SU-DHL-6 (cell line): ENCODE data around the gene ZNF800.

ENCODE experiments used
- H2AFZ ChIP-seq: fragments of 200-600 bp; sonication (generic); 2 replicates; pipeline ENCODE4 v1.6.1; 2014; ENCODE audit warnings: low read depth, mild to moderate bottlenecking, moderate library complexity, mixed read lengths, antibody characterized with exemption, low read length; ENCODE audit not compliant: severe bottlenecking
- H3F3A ChIP-seq: fragments of 200-600 bp; shearing (Covaris generic); 2 replicates; pipeline ENCODE4 v1.6.0; 2016; ENCODE audit warnings: antibody characterized with exemption, mild to moderate bottlenecking; ENCODE audit not compliant: insufficient read depth
- H3K27ac ChIP-seq: fragments of 200-600 bp; sonication (generic); 2 replicates; pipeline ENCODE4 v1.5.1; 2016; ENCODE audit warnings: low read depth, mild to moderate bottlenecking, low read length, moderate library complexity, mixed read lengths
- H3K27me3 ChIP-seq: fragments of 200-600 bp; sonication (generic), shearing (Covaris generic); 2 replicates; pipeline ENCODE4 v1.6.0; 2014; ENCODE audit warnings: mild to moderate bottlenecking, low read length
- H3K36me3 ChIP-seq: fragments of 200-600 bp; sonication (generic); 2 replicates; pipeline ENCODE4 v1.6.1; 2014; ENCODE audit warnings: mild to moderate bottlenecking, low read length, mixed read lengths
- H3K4me2 ChIP-seq: fragments of 300-600, 200-600 bp; shearing (Covaris generic), sonication (generic); 2 replicates; pipeline ENCODE4 v1.6.0; 2014; ENCODE audit warnings: low read length, low read depth, mild to moderate bottlenecking; ENCODE audit not compliant: poor library complexity, severe bottlenecking
- H3K4me3 ChIP-seq: fragments of 200-600 bp; sonication (generic); 2 replicates; pipeline ENCODE4 v1.5.1; 2014; ENCODE audit warnings: antibody characterized with exemption, low read length, mild to moderate bottlenecking, mixed read lengths; ENCODE audit not compliant: insufficient read depth, poor library complexity, severe bottlenecking
- H3K79me2 ChIP-seq: fragments of 200-600 bp; sonication (generic); 2 replicates; pipeline ENCODE4 v1.6.1; 2014; ENCODE audit warnings: mild to moderate bottlenecking, low read length, moderate library complexity; ENCODE audit not compliant: insufficient read depth
- H3K9ac ChIP-seq: fragments of 200-600 bp; sonication (generic); 2 replicates; pipeline ENCODE4 v1.7.0; 2014; ENCODE audit warnings: mild to moderate bottlenecking, low read length
- H3K9me2 ChIP-seq: fragments of 200-600 bp; sonication (generic); replicated peaks from 2 replicates; pipeline ENCODE4 v1.6.1; 2014; ENCODE audit warnings: low read length; ENCODE audit not compliant: insufficient read depth
- H3K9me3 ChIP-seq: fragments of 200-600 bp; sonication (generic); 2 replicates; pipeline ENCODE4 v1.6.1; 2014; ENCODE audit warnings: low read length, mixed read lengths; ENCODE audit not compliant: insufficient read depth
- H4K20me1 ChIP-seq: fragments of 200-600 bp; sonication (generic); 2 replicates; pipeline ENCODE4 v1.6.1; 2014; ENCODE audit warnings: low read depth, mild to moderate bottlenecking, antibody characterized with exemption, low read length, moderate library complexity, mixed read lengths
- EZH2phosphoT487 ChIP-seq: fragments of 200-600 bp; sonication (generic), shearing (Covaris generic); conservative IDR thresholded peaks from 2 replicates; pipeline ENCODE4 v1.6.1; 2018; ENCODE audit warnings: mild to moderate bottlenecking, antibody characterized with exemption, low read length, moderate library complexity, mixed read lengths
- TF ChIP-seq, protein P1 (sequence below): fragments of 200-600 bp; sonication (generic); IDR thresholded peaks from one replicate; pipeline ENCODE4 v1.5.1; 2017; ENCODE audit warnings: antibody characterized with exemption, mild to moderate bottlenecking, low read length, moderate library complexity; ENCODE audit not compliant: insufficient read depth, poor library complexity, severe bottlenecking

Gene ZNF800

GRCh38 chr7:127387974-127388373 is 4.5 kb downstream of the ZNF800 start:
- H3K9ac ChIP-seq = no peak overlapping the region
- no peak overlapping the region for H2AFZ ChIP-seq
- H3K79me2 ChIP-seq = peaks cover 93% of the 10 kb centered on the region
- peaks cover 21% of the 10 kb centered on the region for H4K20me1 ChIP-seq
- no peak overlapping the region for H3K4me3 ChIP-seq
- TF ChIP-seq, protein P1, sequence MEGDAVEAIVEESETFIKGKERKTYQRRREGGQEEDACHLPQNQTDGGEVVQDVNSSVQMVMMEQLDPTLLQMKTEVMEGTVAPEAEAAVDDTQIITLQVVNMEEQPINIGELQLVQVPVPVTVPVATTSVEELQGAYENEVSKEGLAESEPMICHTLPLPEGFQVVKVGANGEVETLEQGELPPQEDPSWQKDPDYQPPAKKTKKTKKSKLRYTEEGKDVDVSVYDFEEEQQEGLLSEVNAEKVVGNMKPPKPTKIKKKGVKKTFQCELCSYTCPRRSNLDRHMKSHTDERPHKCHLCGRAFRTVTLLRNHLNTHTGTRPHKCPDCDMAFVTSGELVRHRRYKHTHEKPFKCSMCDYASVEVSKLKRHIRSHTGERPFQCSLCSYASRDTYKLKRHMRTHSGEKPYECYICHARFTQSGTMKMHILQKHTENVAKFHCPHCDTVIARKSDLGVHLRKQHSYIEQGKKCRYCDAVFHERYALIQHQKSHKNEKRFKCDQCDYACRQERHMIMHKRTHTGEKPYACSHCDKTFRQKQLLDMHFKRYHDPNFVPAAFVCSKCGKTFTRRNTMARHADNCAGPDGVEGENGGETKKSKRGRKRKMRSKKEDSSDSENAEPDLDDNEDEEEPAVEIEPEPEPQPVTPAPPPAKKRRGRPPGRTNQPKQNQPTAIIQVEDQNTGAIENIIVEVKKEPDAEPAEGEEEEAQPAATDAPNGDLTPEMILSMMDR = no peak
- no peak for TF ChIP-seq EZH2phosphoT487
- peaks cover 56% of the 10 kb centered on the region for H3K36me3 ChIP-seq
- no peaks in the 10 kb centered on the region for H3K27me3 ChIP-seq
- H3F3A ChIP-seq = peaks cover 2% of the 10 kb centered on the region; the same call in 1 of the 2 replicates
- no peaks in the 10 kb centered on the region for H3K9me3 ChIP-seq
- H3K4me2 ChIP-seq = peak overlapping the region; percentile 73
- H3K9me2 ChIP-seq = no peaks in the 10 kb centered on the region
- no peak overlapping the region for H3K27ac ChIP-seq

- TF ChIP-seq, protein P1 = no peak
- no peak for TF ChIP-seq EZH2phosphoT487
- no peaks in the 10 kb centered on the region for H3K9me3 ChIP-seq
- H3K27ac ChIP-seq = no peak overlapping the region
- H3K9me2 ChIP-seq = no peaks in the 10 kb centered on the region
- H4K20me1 ChIP-seq = peaks cover 50% of the 10 kb centered on the region
- H3K9ac ChIP-seq = no peak overlapping the region
- no peak overlapping the region for H3K4me2 ChIP-seq
- peaks cover 11% of the 10 kb centered on the region; the same call in 1 of the 2 replicates for H3F3A ChIP-seq
- H3K4me3 ChIP-seq = no peak overlapping the region
- H3K27me3 ChIP-seq = no peaks in the 10 kb centered on the region
- H2AFZ ChIP-seq = no peak overlapping the region
- peaks cover 95% of the 10 kb centered on the region for H3K79me2 ChIP-seq
- H3K36me3 ChIP-seq = peaks cover 55% of the 10 kb centered on the region
These were observed 9.2 kb downstream of the ZNF800 start for GRCh38 chr7:127383123-127383835.

DNA sequence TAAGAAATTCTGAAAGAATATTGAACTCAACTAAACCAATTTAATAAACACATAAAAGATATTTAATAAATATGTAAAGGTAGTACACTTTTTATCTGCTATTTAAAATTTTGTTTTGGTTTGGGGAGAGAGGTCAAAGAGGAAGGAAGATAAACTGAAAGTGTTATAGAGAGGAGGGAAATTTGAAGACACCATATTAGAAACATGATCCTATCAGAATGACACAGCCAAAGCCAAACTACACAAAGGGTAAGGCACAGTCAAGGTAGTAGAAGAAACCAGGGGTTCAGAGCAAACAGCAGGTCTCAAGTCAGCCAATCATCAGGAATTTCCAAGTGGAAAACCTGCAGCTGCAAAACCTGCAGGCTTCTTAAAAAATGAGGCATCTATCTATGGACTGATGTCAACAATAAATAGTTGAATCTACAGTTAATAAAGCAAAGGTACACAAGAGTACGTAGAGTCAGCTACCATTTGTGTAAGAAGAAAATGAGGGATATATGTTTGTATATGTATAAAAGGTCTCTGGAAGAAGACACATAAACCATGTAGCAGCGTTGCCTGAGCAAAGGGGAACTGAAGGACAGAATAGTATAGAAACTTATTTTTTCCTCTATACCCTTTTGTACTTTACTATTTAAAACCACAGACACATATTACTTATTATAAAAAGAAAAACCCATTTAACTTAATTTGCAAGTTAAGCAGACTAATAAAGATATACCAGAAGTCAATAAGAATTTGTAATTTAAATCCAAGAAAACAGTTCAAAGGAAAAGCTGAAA is 10.0 kb downstream of the ZNF800 start:
- Histone ChIP-seq H3K27me3 (no peaks in the 10 kb centered on the region), H3K36me3 (peaks cover 49% of the 10 kb centered on the region; the same call in 1 of the 2 replicates), H2AFZ (no peak overlapping the region), H4K20me1 (peaks cover 58% of the 10 kb centered on the region), H3K27ac (no peak overlapping the region), H3K9me2 (no peaks in the 10 kb centered on the region), H3K79me2 (peaks cover 95% of the 10 kb centered on the region), H3K9me3 (no peaks in the 10 kb centered on the region), H3K9ac (no peak overlapping the region), H3K4me2 (no peak overlapping the region), H3K4me3 (no peak overlapping the region), H3F3A (peaks cover 11% of the 10 kb centered on the region; the same call in 1 of the 2 replicates)
- TF ChIP-seq, protein P1 = no peak
- TF ChIP-seq EZH2phosphoT487 = no peak
